Upper lobe of left lung (tissue), 4 donors: ENCODE results near the gene RERE.

Experiments
- POLR2AphosphoS5 ChIP-seq, 2 donors: sonication (generic); formaldehyde crosslinking; IDR thresholded peaks; one replicate each; pipeline ENCODE4 v1.5.1; 2017; ENCODE audit warnings: antibody characterized with exemption in 2 of 2
- TF ChIP-seq, protein P1 (sequence below), 6 experiments: fragments of 450-650 bp in 4 of 6; fragments of 200-600 bp in 2 of 6; sonication (generic) in 2 of 6; IDR thresholded peaks; one replicate each; pipeline ENCODE4 v1.5.1; 2016 to 2019; ENCODE audit warnings: antibody characterized with exemption in 6 of 6

DNA sequence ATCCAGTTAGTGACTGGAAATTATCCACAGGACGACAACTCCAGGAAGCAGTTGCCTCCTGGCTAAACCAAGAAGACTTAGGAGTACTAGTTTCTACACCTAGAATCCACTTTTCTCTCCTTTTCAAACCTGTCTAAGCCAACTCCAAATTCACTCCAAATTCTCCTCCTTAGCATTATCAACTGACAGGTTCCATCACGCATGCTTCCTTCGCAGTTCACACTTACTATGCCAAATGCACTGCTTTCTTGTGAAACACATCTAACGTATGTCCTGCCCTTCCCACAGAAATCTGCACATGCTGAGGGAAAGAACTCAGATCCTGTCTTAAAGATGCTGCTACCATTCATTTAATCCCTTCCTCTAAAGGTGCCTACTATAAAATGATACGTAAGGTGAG, 225.9 kb downstream of the RERE start:
- TF ChIP-seq, protein P1, sequence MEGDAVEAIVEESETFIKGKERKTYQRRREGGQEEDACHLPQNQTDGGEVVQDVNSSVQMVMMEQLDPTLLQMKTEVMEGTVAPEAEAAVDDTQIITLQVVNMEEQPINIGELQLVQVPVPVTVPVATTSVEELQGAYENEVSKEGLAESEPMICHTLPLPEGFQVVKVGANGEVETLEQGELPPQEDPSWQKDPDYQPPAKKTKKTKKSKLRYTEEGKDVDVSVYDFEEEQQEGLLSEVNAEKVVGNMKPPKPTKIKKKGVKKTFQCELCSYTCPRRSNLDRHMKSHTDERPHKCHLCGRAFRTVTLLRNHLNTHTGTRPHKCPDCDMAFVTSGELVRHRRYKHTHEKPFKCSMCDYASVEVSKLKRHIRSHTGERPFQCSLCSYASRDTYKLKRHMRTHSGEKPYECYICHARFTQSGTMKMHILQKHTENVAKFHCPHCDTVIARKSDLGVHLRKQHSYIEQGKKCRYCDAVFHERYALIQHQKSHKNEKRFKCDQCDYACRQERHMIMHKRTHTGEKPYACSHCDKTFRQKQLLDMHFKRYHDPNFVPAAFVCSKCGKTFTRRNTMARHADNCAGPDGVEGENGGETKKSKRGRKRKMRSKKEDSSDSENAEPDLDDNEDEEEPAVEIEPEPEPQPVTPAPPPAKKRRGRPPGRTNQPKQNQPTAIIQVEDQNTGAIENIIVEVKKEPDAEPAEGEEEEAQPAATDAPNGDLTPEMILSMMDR (IDR thresholded peaks at IDR 0.05) = no peak
- TF ChIP-seq POLR2AphosphoS5 (IDR thresholded peaks at IDR 0.05) = no peak
